K562 (cell line): ENCODE results near the gene AKT1S1. TPM values are rescaled to one million over a fixed set of nuclear protein-coding genes. Genes with fewer than 3 reads are reported as not detected.

Experiments used
- ATAC-seq: fragments of 200-7000 bp; cut with Tn5 transposase; 3 replicates; pipeline ENCODE4 v1.9.1; 2020; ENCODE audit warnings: moderate library complexity
- BruUV-seq: library from RNA; stranded (reverse); fragments of 400-500 nt; replicated peaks from 2 replicates; lab custom pipeline; 2021; lab: Mats Ljungman, UMichigan
- CTCF ChIA-PET: fragments of 300-600 bp; formaldehyde crosslinking; extraction: SDS; loops from one replicate; lab custom pipeline; 2021; ENCODE audit warnings: low intra/inter-chr PET ratio; lab: Yijun Ruan, JAX
- POLR2A ChIA-PET: fragments of 300-600, 350-650 bp; sonication (Branson Sonifier 250); formaldehyde crosslinking; extraction: SDS; loops from one replicate; lab custom pipeline; 2021; ENCODE audit warnings: antibody characterized with exemption, inconsistent platforms; lab: Yijun Ruan, JAX
- DNase-seq, 4 experiments: peaks; one replicate each; pipeline versions ENCODE4 v3.0.0 to v3.0.0-alpha.2; 2011 to 2018; ENCODE audit warnings: low spot score in 3 of 4, mixed read lengths in 3 of 4; ENCODE audit errors: extremely low read depth in 1 of 4
- FAIRE-seq: peaks from 2 replicates; lab custom pipeline; 2011; peaks lifted over from hg19 to GRCh38; lab: Jason Lieb, UNC
- H2AFZ ChIP-seq: 2 replicates; pipeline ENCODE4 v1.6.0; 2011; ENCODE audit warnings: low read depth, low read length, control low read depth, inconsistent platforms
- H3K27ac ChIP-seq: fragments of 200-600 bp; 3 replicates; pipeline ENCODE4 v1.8.0; 2011; ENCODE audit warnings: low read depth, mild to moderate bottlenecking, control low read depth, inconsistent platforms, low read length, moderate library complexity, mixed read lengths; ENCODE audit errors: extremely low read depth
- H3K27me3 ChIP-seq, 2 experiments: fragments of 300-600 bp in 1 of 2; 2 replicates in 1 of 2; 3 replicates in 1 of 2; pipeline versions ENCODE4 v1.6.0 to v1.8.0; 2011; ENCODE audit warnings: inconsistent platforms in 2 of 2, low read length in 2 of 2, mild to moderate bottlenecking in 1 of 2, mixed read lengths in 1 of 2, moderate library complexity in 1 of 2; ENCODE audit not compliant: control insufficient read depth in 2 of 2, insufficient read depth in 2 of 2
- H3K36me3 ChIP-seq: fragments of 300-600 bp; 3 replicates; pipeline ENCODE4 v1.8.0; 2011; ENCODE audit warnings: mild to moderate bottlenecking, low read length, inconsistent platforms; ENCODE audit not compliant: control insufficient read depth, insufficient read depth
- H3K4me1 ChIP-seq, 2 experiments: fragments of 200-600 bp in 1 of 2; replicated peaks in 1 of 2; 2 replicates in 1 of 2; 3 replicates in 1 of 2; pipeline versions ENCODE4 v1.5.1 to v1.8.0; 2011; ENCODE audit warnings: inconsistent platforms in 2 of 2, low read length in 2 of 2, mild to moderate bottlenecking in 1 of 2, mixed read lengths in 1 of 2, moderate library complexity in 1 of 2; ENCODE audit not compliant: control insufficient read depth in 2 of 2, insufficient read depth in 2 of 2
- H3K4me2 ChIP-seq: 2 replicates; pipeline ENCODE4 v1.6.1; 2011; ENCODE audit warnings: low read length, control low read depth, inconsistent platforms, mixed read lengths; ENCODE audit not compliant: insufficient read depth
- H3K4me3 ChIP-seq: fragments of 200-600 bp; sonication (generic), shearing (Covaris generic); 2 replicates; pipeline ENCODE4 v1.5.1; 2016; ENCODE audit warnings: control low read depth, inconsistent platforms
- H3K79me2 ChIP-seq: fragments of 200-600 bp; 3 replicates; pipeline ENCODE4 v1.8.0; 2011; ENCODE audit warnings: low read length, inconsistent platforms; ENCODE audit not compliant: control insufficient read depth, insufficient read depth
- H3K9ac ChIP-seq, 2 experiments: 2 replicates each; pipeline versions ENCODE4 v1.6.0 to v1.6.1; 2011; ENCODE audit warnings: low read depth in 2 of 2, low read length in 2 of 2, control low read depth in 1 of 2, inconsistent platforms in 1 of 2, mild to moderate bottlenecking in 1 of 2, mixed read lengths in 1 of 2; ENCODE audit not compliant: insufficient read depth in 1 of 2
- H3K9me1 ChIP-seq: one replicate; pipeline ENCODE4 v1.6.0; 2011; ENCODE audit warnings: inconsistent platforms, mild to moderate bottlenecking, low read length, moderate library complexity; ENCODE audit not compliant: control insufficient read depth, insufficient read depth
- H3K9me3 ChIP-seq: replicated peaks from 2 replicates; pipeline ENCODE4 v1.5.1; 2011; ENCODE audit warnings: low read depth, low read length, inconsistent platforms; ENCODE audit not compliant: control insufficient read depth, insufficient read depth
- H4K20me1 ChIP-seq: replicated peaks from 2 replicates; pipeline ENCODE4 v1.6.1; 2011; ENCODE audit warnings: low read length, inconsistent platforms, mixed read lengths; ENCODE audit not compliant: control insufficient read depth, insufficient read depth
- FIP1L1 ChIP-seq: fragments of 200-400 bp; formaldehyde crosslinking; IDR thresholded peaks from 2 replicates; pipeline ENCODE4 v1.6.1; 2018; ENCODE audit warnings: mild to moderate bottlenecking, low read depth, low read length; ENCODE audit not compliant: poor library complexity, severe bottlenecking
- FOXA3 ChIP-seq, 2 experiments: fragments of 450-650 bp in 1 of 2; sonication (generic) in 1 of 2; formaldehyde crosslinking; IDR thresholded peaks in 1 of 2; conservative IDR thresholded peaks in 1 of 2; 2 replicates each; pipeline versions ENCODE4 v1.4.0 to v1.8.0; 2020 to 2022; ENCODE audit warnings: mild to moderate bottlenecking in 2 of 2, missing genetic modification reagents in 1 of 2
- HDGF ChIP-seq: fragments of 450-650 bp; IDR thresholded peaks from 2 replicates; pipeline ENCODE4 v1.6.1; 2016
- KDM5B ChIP-seq: fragments of 200-600 bp; sonication (generic); IDR thresholded peaks from 2 replicates; pipeline ENCODE4 v1.6.1; 2012; ENCODE audit warnings: low read depth, mild to moderate bottlenecking, moderate library complexity, low read length, control low read depth, inconsistent platforms; ENCODE audit not compliant: insufficient replicate concordance
- NR0B1 ChIP-seq: fragments of 450-650 bp; IDR thresholded peaks from one replicate; pipeline ENCODE4 v1.6.1; 2018; ENCODE audit warnings: mild to moderate bottlenecking, moderate library complexity; ENCODE audit not compliant: partially characterized antibody
- TEAD4 ChIP-seq, 2 experiments: sonication (generic) in 1 of 2; formaldehyde crosslinking in 1 of 2; IDR thresholded peaks; 2 replicates each; pipeline versions ENCODE4 v1.6.1 to v1.8.0; 2012 to 2022; ENCODE audit warnings: borderline replicate concordance in 1 of 2, inconsistent platforms in 1 of 2, low read length in 1 of 2, mild to moderate bottlenecking in 1 of 2, missing genetic modification reagents in 1 of 2
- TOE1 ChIP-seq, 2 experiments: fragments of 450-650 bp in 1 of 2; sonication (generic) in 1 of 2; formaldehyde crosslinking in 1 of 2; IDR thresholded peaks; 2 replicates each; pipeline versions ENCODE4 v1.7.1 to v1.8.0; 2016 to 2022; ENCODE audit warnings: borderline replicate concordance in 2 of 2, mild to moderate bottlenecking in 2 of 2, antibody characterized with exemption in 1 of 2, inconsistent platforms in 1 of 2, low read depth in 1 of 2, missing genetic modification reagents in 1 of 2, moderate library complexity in 1 of 2
- TRIM24 ChIP-seq, 2 experiments: fragments of 450-650 bp; IDR thresholded peaks; 2 replicates each; pipeline ENCODE4 v1.6.1; 2016
- ZC3H4 ChIP-seq: sonication (generic); formaldehyde crosslinking; IDR thresholded peaks from 2 replicates; pipeline ENCODE4 v1.9.0; 2021; ENCODE audit warnings: missing genetic modification reagents, borderline replicate concordance
- ZKSCAN8 ChIP-seq: fragments of 200-800 bp; sonication (Bioruptor generic); IDR thresholded peaks from 2 replicates; pipeline ENCODE4 v1.6.1; 2016; ENCODE audit warnings: missing genetic modification characterization, missing compliant biosample characterization
- ZNF512 ChIP-seq: IDR thresholded peaks from 2 replicates; pipeline ENCODE4 v1.6.1; 2016; ENCODE audit warnings: missing genetic modification characterization, missing compliant biosample characterization
- WGBS: fragments of 100-300 bp; shearing (Covaris generic); methylation state at CpG from one replicate; pipeline ENCODE4 v1.1.6; 2016; ENCODE audit warnings: low coverage, mixed read lengths; ENCODE audit not compliant: insufficient coverage; ENCODE audit errors: missing lambda C conversion rate; 5-methylcytosine and 5-hydroxymethylcytosine counted together
- in situ Hi-C: fragments of 300-500 bp; cut with MboI; formaldehyde crosslinking; loops from 4 replicates; pipeline ENCODE4 v1.15.0; 2018; ENCODE audit warnings: inconsistent platforms, mixed read lengths
- intact Hi-C: fragments of 100-400 bp; cut with micrococcal nuclease; formaldehyde crosslinking; loops from 2 replicates; pipeline ENCODE4 v1.14.2; 2022
- polyA plus RNA-seq, 8 experiments: library from polyadenylated mRNA; depleted of rRNA in 4 of 8; stranded (reverse) in 5 of 8; unstranded in 3 of 8; fragments of >200 nt; fragmentation: Nextera tagmentation in 2 of 8; fragmentation: Illumina TruSeq in 1 of 8; extraction: Ambion mirVana in 2 of 8; extraction: Trizol in 1 of 8; gene quantifications; 2 replicates each; pipeline versions ENCODE4 v1.2.1 to v1.2.3, GENCODE V29; 2011 to 2014; ENCODE audit warnings: inconsistent platforms in 1 of 8, missing spikeins in 1 of 8
- total RNA-seq, 7 experiments: library from RNA; depleted of rRNA in 6 of 7; stranded (reverse); fragments of >200 nt in 6 of 7; fragmentation: Illumina TruSeq in 2 of 7; extraction: Trizol in 2 of 7; gene quantifications; 2 replicates each; pipeline versions ENCODE4 v1.2.1 to v1.2.3, GENCODE V29; 2011 to 2021; ENCODE audit warnings: low replicate concordance in 1 of 7

Gene AKT1S1
- total and polyA plus RNA-seq, 9 of the 15 experiments (the other 6 are each of a cell fraction or from before 2014, with no cell fraction given) = 1.2 to 50.3 (median 17.1) TPM

GRCh38 chr19:49856574-49857021 lies 20.6 kb downstream of the AKT1S1 start:
- 87% methylated on average over 10 of the region's 18 CpGs for WGBS

More at GRCh38 chr19:49856574-49857021, 20.6 kb downstream of the AKT1S1 start:
- Histone ChIP-seq H3K27me3 (no peaks in the 10 kb centered on the region), H3K9me1 (peaks cover 8% of the 10 kb centered on the region)
- no peak for FAIRE-seq
- TF ChIP-seq FIP1L1 = peak; percentile 46
- TF ChIP-seq ZKSCAN8 (CRISPR knock-in tag) = peak; percentile 71
- TF ChIP-seq TRIM24 (IDR thresholded peaks at IDR 0.05) = no peak
- no peak for TF ChIP-seq NR0B1
- TF ChIP-seq KDM5B = peak; percentile 5
- TF ChIP-seq ZC3H4 (CRISPR knock-in tag) = no peak
- no peak for TF ChIP-seq HDGF
- 0 out of 2 replicates have a peak, but pooled peaks have one; percentile 1 for TF ChIP-seq TEAD4 (IDR thresholded peaks at IDR 0.05; ENCODE audit: low read length)
- no peak for TF ChIP-seq TEAD4 (CRISPR knock-in tag; IDR thresholded peaks at IDR 0.05; ENCODE audit: borderline replicate concordance)
- TF ChIP-seq ZNF512 (tag) = no peak
- TF ChIP-seq TOE1 (IDR thresholded peaks at IDR 0.05; ENCODE audit: borderline replicate concordance) = no peak
- no peak for TF ChIP-seq TOE1 (CRISPR knock-in tag; IDR thresholded peaks at IDR 0.05; ENCODE audit: borderline replicate concordance, low read depth)
- TF ChIP-seq FOXA3 (CRISPR knock-in tag; conservative IDR thresholded peaks at IDR 0.05 in 1 of 2, IDR thresholded peaks at IDR 0.05 in 1 of 2) = 0 out of 4 replicates have a peak, but pooled peaks of 1 of the 2 experiments have one; percentile 2
- TF ChIP-seq, all 486 proteins: peak for 5
- Histone ChIP-seq H3K9me3 (no peaks in the 10 kb centered on the region), H4K20me1 (peaks cover 27% of the 10 kb centered on the region), H3K36me3 (peaks cover 89% of the 10 kb centered on the region), H3K79me2 (peaks cover 32% of the 10 kb centered on the region), H3K9ac (no peak overlapping the region), H3K4me1 (peaks cover 11 to 84% of the 10 kb centered on the region in 2 experiments), H3K27ac (no peak overlapping the region), H3K4me3 (no peak overlapping the region), H3K4me2 (no peak overlapping the region), H2AFZ (no peak overlapping the region)
- DNase-seq (no peak), ATAC-seq (no peak)
- no TSS peak for BruUV-seq
- POLR2A ChIA-PET = interaction anchor here (0.9 kb wide), 1 partner anchor 9 kb away, joined by 4 read pairs; no protein-coding TSS in a partner anchor
- in situ Hi-C loops = no loop called here
- intact Hi-C loops = no loop called here
- CTCF ChIA-PET = no interaction called here
